ENCODE results near the gene PRPF38B. TPM values are rescaled to one million over a fixed set of nuclear protein-coding genes. Genes with fewer than 3 reads are reported as not detected.
A peak's percentile ranks its signal among the peaks of the same experiment; 100 is the strongest.

The PRPF38B gene
- total and polyA plus RNA-seq, 2 of the 8 experiments (the other 6 are each of a cell fraction or from before 2014, with no cell fraction given), result 16.6 to 50.6 TPM

GRCh38 chr1:108645564-108646184 is 46.4 kb upstream of the PRPF38B start:
- H3K56ac ChIP-seq (replicated peaks; ENCODE audit: insufficient read length, low read depth, low read length), result no peak overlapping the region
- no peak overlapping the region for H2BK12ac ChIP-seq (ENCODE audit: low read depth, low read length)
- no peaks in the 10 kb centered on the region for H3K36me3 ChIP-seq (ENCODE audit: control insufficient read depth in 2 of 4, insufficient read depth in 4 of 4, low read length in 3 of 4)
- H4K20me1 ChIP-seq (replicated peaks in 1 of 2; ENCODE audit: control insufficient read depth in 1 of 2, insufficient read depth in 2 of 2, low read length in 2 of 2), result no peaks in the 10 kb centered on the region
- no peaks in the 10 kb centered on the region for H3K9me3 ChIP-seq (ENCODE audit: insufficient read depth in 2 of 2, low read depth in 1 of 2, low read length in 1 of 2)
- TF ChIP-seq KDM4A (IDR thresholded peaks at IDR 0.05; ENCODE audit: low read depth, low read length, severe bottlenecking) (no peak), SAP30 (IDR thresholded peaks at IDR 0.05; ENCODE audit: insufficient read depth, insufficient replicate concordance, low read length) (no peak), RAD21 (IDR thresholded peaks at IDR 0.05 in 1 of 2, conservative IDR thresholded peaks at IDR 0.05 in 1 of 2; ENCODE audit: low read depth in 2 of 2, low read length in 2 of 2) (peak in 1 of 2 experiments; percentile 33; a peak in 3 of 4 replicates), EGR1 (IDR thresholded peaks at IDR 0.05; ENCODE audit: borderline replicate concordance, low read depth, low read length) (no peak), ATF3 (IDR thresholded peaks at IDR 0.05; ENCODE audit: insufficient read depth, low read depth, low read length) (no peak), KDM1A (IDR thresholded peaks at IDR 0.05; ENCODE audit: borderline replicate concordance, low read length) (no peak), EZH2 (IDR thresholded peaks at IDR 0.05; ENCODE audit: low read depth, low read length, severe bottlenecking) (no peak)
- no peak overlapping the region for H3K14ac ChIP-seq (ENCODE audit: insufficient read length)
- H3K27me3 ChIP-seq (replicated peaks in 1 of 4; ENCODE audit: control insufficient read depth in 3 of 4, extremely low read depth in 1 of 4, insufficient read depth in 3 of 4, low read length in 3 of 4), result peaks cover 0 to 1% (median 0%) of the 10 kb centered on the region in 4 experiments; a peak in 1 of 7 replicates
- no peaks in the 10 kb centered on the region for H3K23me2 ChIP-seq (ENCODE audit: low read depth, low read length)
- 0 out of 2 replicates have a peak overlapping the region, but pooled peaks have one; percentile 37 for H2AFZ ChIP-seq (ENCODE audit: low read length)
- H2BK120ac ChIP-seq (replicated peaks; ENCODE audit: low read depth, low read length), result no peak overlapping the region
- no peaks in the 10 kb centered on the region for H3K79me2 ChIP-seq (ENCODE audit: control insufficient read depth in 1 of 2, insufficient read depth in 2 of 2, low read length in 2 of 2)
- ChIA-PET CTCF (ENCODE audit: partially characterized antibody) (interaction anchor here (0.6 to 3.0 kb wide), 13 partner anchors 16 to 530 kb away, joined by 3 to 21 read pairs (median 3); partner anchors contain the start of genes EEIG2, HENMT1 and PRPF38B), POLR2A (ENCODE audit: partially characterized antibody) (interaction anchor here (1.2 kb wide), 1 partner anchor 17 kb away, joined by 3 read pairs; no protein-coding TSS in a partner anchor)
- no peak overlapping the region for H3K4me3 ChIP-seq (ENCODE audit: extremely low read depth in 1 of 4, insufficient read depth in 2 of 4, low read depth in 3 of 4, low read length in 4 of 4)
- no peak overlapping the region for H4K8ac ChIP-seq (ENCODE audit: extremely low read depth, insufficient read depth, low read length)
- H3K4me1 ChIP-seq (replicated peaks in 1 of 4; ENCODE audit: control insufficient read depth in 3 of 4, insufficient read depth in 4 of 4, low read length in 3 of 4), result no peaks in the 10 kb centered on the region
- no peak overlapping the region for H3K27ac ChIP-seq (ENCODE audit: low read depth, low read length)
- no peak overlapping the region for H4K5ac ChIP-seq (ENCODE audit: insufficient read length, low read depth, low read length)
- no peak overlapping the region for H2BK20ac ChIP-seq (ENCODE audit: low read length)
- WGBS, 2 experiments (ENCODE audit: extremely low coverage in 1 of 2, insufficient coverage in 1 of 2, insufficient read length in 1 of 2, insufficient replicate concordance in 2 of 2, low coverage in 1 of 2, low lambda C conversion rate in 2 of 2, missing lambda C conversion rate in 1 of 2), result 83% methylated on average over 9 of the region's 9 CpGs; no CpG with 5 or more reads in 1 of the 2 experiments
- H3K4ac ChIP-seq (replicated peaks; ENCODE audit: insufficient read length, low read depth, low read length), result no peak overlapping the region
- no peak overlapping the region for H3K4me2 ChIP-seq (ENCODE audit: insufficient read depth in 1 of 2, low read depth in 2 of 2, low read length in 2 of 2)
- H3K18ac ChIP-seq (ENCODE audit: extremely low read depth, low read length), result no peak overlapping the region
- H2BK5ac ChIP-seq (ENCODE audit: low read depth, low read length), result no peak overlapping the region
- no peak for FAIRE-seq
- H2AK5ac ChIP-seq (ENCODE audit: low read depth, low read length), result no peak overlapping the region
- H4K91ac ChIP-seq (replicated peaks; ENCODE audit: insufficient read length, low read length), result no peak overlapping the region
- no peak for DNase-seq (ENCODE audit: low read depth in 1 of 2, low spot score in 2 of 2)
- no peak overlapping the region for H3K23ac ChIP-seq (ENCODE audit: insufficient read length)
- H3K79me1 ChIP-seq (ENCODE audit: low read depth, low read length), result no peaks in the 10 kb centered on the region
- no peak overlapping the region for H2BK15ac ChIP-seq (ENCODE audit: low read length)
- no peak overlapping the region for H3K9ac ChIP-seq (replicated peaks in 1 of 4; ENCODE audit: extremely low read depth in 1 of 4, low read depth in 3 of 4, low read length in 3 of 4)

Data from H1 (cell line).